HEK293 (cell line): Measurements from ENCODE around the gene PRSS56.

Source experiments
- HOXA7 ChIP-seq: sonication (generic); formaldehyde crosslinking; IDR thresholded peaks from 2 replicates; pipeline ENCODE4 v1.8.1; 2022; ENCODE audit warnings: missing genetic modification reagents, borderline replicate concordance
- YY1 ChIP-seq: fragments of 450-650 bp; formaldehyde crosslinking; IDR thresholded peaks from 2 replicates; pipeline ENCODE4 v1.5.1; 2018; ENCODE audit warnings: missing biosample characterization, missing genetic modification characterization
- ZBTB21 ChIP-seq: fragments of 450-650 bp; formaldehyde crosslinking; IDR thresholded peaks from 2 replicates; pipeline ENCODE4 v1.5.1; 2017; ENCODE audit warnings: missing biosample characterization, missing genetic modification characterization
- ZBTB49 ChIP-seq: fragments of 450-650 bp; formaldehyde crosslinking; IDR thresholded peaks from 2 replicates; pipeline ENCODE4 v1.5.1; 2016; ENCODE audit warnings: missing biosample characterization, missing genetic modification characterization, low read depth
- ZFP3 ChIP-seq: fragments of 450-650 bp; formaldehyde crosslinking; IDR thresholded peaks from 2 replicates; pipeline ENCODE4 v1.5.1; 2016; ENCODE audit warnings: low read depth, missing biosample characterization, missing genetic modification characterization
- ZNF169 ChIP-seq: fragments of 450-650 bp; formaldehyde crosslinking; IDR thresholded peaks from 2 replicates; pipeline ENCODE4 v1.5.1; 2016; ENCODE audit warnings: missing biosample characterization, missing genetic modification characterization
- ZNF76 ChIP-seq: fragments of 450-650 bp; formaldehyde crosslinking; IDR thresholded peaks from 2 replicates; pipeline ENCODE4; 2016; ENCODE audit warnings: low read depth, missing biosample characterization, missing genetic modification characterization, borderline replicate concordance
- ZNF830 ChIP-seq: fragments of 450-650 bp; IDR thresholded peaks from 2 replicates; pipeline ENCODE4 v1.5.0; 2018; ENCODE audit warnings: missing biosample characterization, missing genetic modification characterization, low read depth, mild to moderate bottlenecking, moderate library complexity
- TF ChIP-seq, protein P1 (sequence below): fragments of 450-650 bp; formaldehyde crosslinking; IDR thresholded peaks from 2 replicates; pipeline ENCODE4 v1.5.1; 2016; ENCODE audit warnings: missing biosample characterization, missing genetic modification characterization
- TF ChIP-seq, protein P2 (sequence below): fragments of 450-650 bp; formaldehyde crosslinking; IDR thresholded peaks from 2 replicates; pipeline ENCODE4 v1.5.1; 2016; ENCODE audit warnings: missing biosample characterization, missing genetic modification characterization

- TF ChIP-seq, protein P1, sequence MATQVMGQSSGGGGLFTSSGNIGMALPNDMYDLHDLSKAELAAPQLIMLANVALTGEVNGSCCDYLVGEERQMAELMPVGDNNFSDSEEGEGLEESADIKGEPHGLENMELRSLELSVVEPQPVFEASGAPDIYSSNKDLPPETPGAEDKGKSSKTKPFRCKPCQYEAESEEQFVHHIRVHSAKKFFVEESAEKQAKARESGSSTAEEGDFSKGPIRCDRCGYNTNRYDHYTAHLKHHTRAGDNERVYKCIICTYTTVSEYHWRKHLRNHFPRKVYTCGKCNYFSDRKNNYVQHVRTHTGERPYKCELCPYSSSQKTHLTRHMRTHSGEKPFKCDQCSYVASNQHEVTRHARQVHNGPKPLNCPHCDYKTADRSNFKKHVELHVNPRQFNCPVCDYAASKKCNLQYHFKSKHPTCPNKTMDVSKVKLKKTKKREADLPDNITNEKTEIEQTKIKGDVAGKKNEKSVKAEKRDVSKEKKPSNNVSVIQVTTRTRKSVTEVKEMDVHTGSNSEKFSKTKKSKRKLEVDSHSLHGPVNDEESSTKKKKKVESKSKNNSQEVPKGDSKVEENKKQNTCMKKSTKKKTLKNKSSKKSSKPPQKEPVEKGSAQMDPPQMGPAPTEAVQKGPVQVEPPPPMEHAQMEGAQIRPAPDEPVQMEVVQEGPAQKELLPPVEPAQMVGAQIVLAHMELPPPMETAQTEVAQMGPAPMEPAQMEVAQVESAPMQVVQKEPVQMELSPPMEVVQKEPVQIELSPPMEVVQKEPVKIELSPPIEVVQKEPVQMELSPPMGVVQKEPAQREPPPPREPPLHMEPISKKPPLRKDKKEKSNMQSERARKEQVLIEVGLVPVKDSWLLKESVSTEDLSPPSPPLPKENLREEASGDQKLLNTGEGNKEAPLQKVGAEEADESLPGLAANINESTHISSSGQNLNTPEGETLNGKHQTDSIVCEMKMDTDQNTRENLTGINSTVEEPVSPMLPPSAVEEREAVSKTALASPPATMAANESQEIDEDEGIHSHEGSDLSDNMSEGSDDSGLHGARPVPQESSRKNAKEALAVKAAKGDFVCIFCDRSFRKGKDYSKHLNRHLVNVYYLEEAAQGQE: no peak
- TF ChIP-seq ZBTB21: no peak
- TF ChIP-seq, protein P2, sequence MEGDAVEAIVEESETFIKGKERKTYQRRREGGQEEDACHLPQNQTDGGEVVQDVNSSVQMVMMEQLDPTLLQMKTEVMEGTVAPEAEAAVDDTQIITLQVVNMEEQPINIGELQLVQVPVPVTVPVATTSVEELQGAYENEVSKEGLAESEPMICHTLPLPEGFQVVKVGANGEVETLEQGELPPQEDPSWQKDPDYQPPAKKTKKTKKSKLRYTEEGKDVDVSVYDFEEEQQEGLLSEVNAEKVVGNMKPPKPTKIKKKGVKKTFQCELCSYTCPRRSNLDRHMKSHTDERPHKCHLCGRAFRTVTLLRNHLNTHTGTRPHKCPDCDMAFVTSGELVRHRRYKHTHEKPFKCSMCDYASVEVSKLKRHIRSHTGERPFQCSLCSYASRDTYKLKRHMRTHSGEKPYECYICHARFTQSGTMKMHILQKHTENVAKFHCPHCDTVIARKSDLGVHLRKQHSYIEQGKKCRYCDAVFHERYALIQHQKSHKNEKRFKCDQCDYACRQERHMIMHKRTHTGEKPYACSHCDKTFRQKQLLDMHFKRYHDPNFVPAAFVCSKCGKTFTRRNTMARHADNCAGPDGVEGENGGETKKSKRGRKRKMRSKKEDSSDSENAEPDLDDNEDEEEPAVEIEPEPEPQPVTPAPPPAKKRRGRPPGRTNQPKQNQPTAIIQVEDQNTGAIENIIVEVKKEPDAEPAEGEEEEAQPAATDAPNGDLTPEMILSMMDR (tag by site-specific recombination): no peak
- TF ChIP-seq HOXA7 (CRISPR knock-in tag): no peak
- TF ChIP-seq YY1: no peak
- no peak for TF ChIP-seq ZNF830 (tag by site-specific recombination)
- no peak for TF ChIP-seq ZBTB49 (tag by site-specific recombination)
- TF ChIP-seq ZNF76: no peak
- no peak for TF ChIP-seq ZNF169 (tag by site-specific recombination)
- no peak for TF ChIP-seq ZFP3
Observed at GRCh38 chr2:232491139-232491780, 28.9 kb upstream of the PRSS56 start.
